Neural progenitor cell (in vitro differentiated cells): Measurements from ENCODE around the gene NSFL1C. TPM values are rescaled to one million over a fixed set of nuclear protein-coding genes. Genes with fewer than 3 reads are reported as not detected.

Experiments used
- DNase-seq: peaks from one replicate; pipeline ENCODE4 v3.0.0-alpha.2; 2016; ENCODE audit warnings: low spot score
- H2AFZ ChIP-seq: fragments of 200-600 bp; sonication (generic); replicated peaks from 2 replicates; pipeline ENCODE4 v1.6.1; 2016; ENCODE audit warnings: antibody characterized with exemption
- H3F3A ChIP-seq: fragments of 200-600 bp; sonication (generic); 2 replicates; pipeline ENCODE4 v1.6.1; 2016; ENCODE audit warnings: antibody characterized with exemption, low read depth
- H3K27ac ChIP-seq: fragments of 200-600 bp; sonication (generic); 2 replicates; pipeline ENCODE4 v1.5.1; 2016; ENCODE audit warnings: mild to moderate bottlenecking
- H3K27me3 ChIP-seq: fragments of 200-600 bp; sonication (generic); 2 replicates; pipeline ENCODE4 v1.6.1; 2016; ENCODE audit warnings: mild to moderate bottlenecking, moderate library complexity
- H3K36me3 ChIP-seq: fragments of 200-600 bp; sonication (generic); 2 replicates; pipeline ENCODE4 v1.5.1; 2016
- H3K4me1 ChIP-seq: fragments of 200-600 bp; sonication (generic); 2 replicates; pipeline ENCODE4 v1.6.1; 2016; ENCODE audit warnings: mixed run types
- H3K4me2 ChIP-seq: fragments of 200-600 bp; sonication (generic); 2 replicates; pipeline ENCODE4 v1.6.1; 2016
- H3K4me3 ChIP-seq: fragments of 200-600 bp; sonication (generic); 2 replicates; pipeline ENCODE4 v1.5.1; 2016
- H3K79me2 ChIP-seq: fragments of 200-600 bp; sonication (generic); 2 replicates; pipeline ENCODE4 v1.6.1; 2016; ENCODE audit warnings: low read depth
- H3K9ac ChIP-seq: fragments of 200-600 bp; sonication (generic); 2 replicates; pipeline ENCODE4 v1.6.1; 2016
- H3K9me3 ChIP-seq: fragments of 200-600 bp; sonication (generic); 2 replicates; pipeline ENCODE4 v1.5.1; 2016; ENCODE audit warnings: low read depth
- H4K20me1 ChIP-seq: fragments of 200-600 bp; sonication (generic); 2 replicates; pipeline ENCODE4 v1.6.1; 2016; ENCODE audit warnings: low read depth
- H3K27ac Mint-ChIP-seq: 3 replicates; pipeline ENCODE4 v1.8.0; 2021; ENCODE audit warnings: mixed read lengths
- H3K27me3 Mint-ChIP-seq: 2 replicates; pipeline ENCODE4 v1.8.0; 2022; ENCODE audit warnings: low read depth, mild to moderate bottlenecking, inconsistent platforms, moderate library complexity, mixed read lengths; ENCODE audit not compliant: insufficient read depth
- H3K36me3 Mint-ChIP-seq: 3 replicates; pipeline ENCODE4 v1.8.0; 2021; ENCODE audit warnings: mixed read lengths
- H3K4me1 Mint-ChIP-seq: 3 replicates; pipeline ENCODE4 v1.8.0; 2021; ENCODE audit warnings: mixed read lengths
- H3K4me3 Mint-ChIP-seq: 3 replicates; pipeline ENCODE4 v1.8.0; 2021; ENCODE audit warnings: mild to moderate bottlenecking, moderate library complexity, mixed read lengths
- H3K9me3 Mint-ChIP-seq: 3 replicates; pipeline ENCODE4 v1.8.0; 2020; ENCODE audit warnings: mixed read lengths
- CTCF ChIP-seq: fragments of 200-600 bp; sonication (generic); IDR thresholded peaks from 2 replicates; pipeline ENCODE4 v1.5.1; 2017; ENCODE audit warnings: antibody characterized with exemption, mild to moderate bottlenecking
- EZH2 ChIP-seq: fragments of 200-600 bp; sonication (generic); IDR thresholded peaks from 2 replicates; pipeline ENCODE4 v1.6.1; 2017; ENCODE audit warnings: antibody characterized with exemption, mild to moderate bottlenecking, moderate library complexity
- EZH2phosphoT487 ChIP-seq: fragments of 200-600 bp; sonication (generic); IDR thresholded peaks from 2 replicates; pipeline ENCODE4 v1.6.1; 2017; ENCODE audit warnings: antibody characterized with exemption
- total RNA-seq: library from RNA; depleted of rRNA; stranded (reverse); fragments of >200 nt; gene quantifications from 2 replicates; pipeline ENCODE4 v1.2.3, GENCODE V29; 2015; ENCODE audit warnings: low replicate concordance

Gene NSFL1C
- total RNA-seq, 1 donor from 2014 or later = 30.5 TPM

GRCh38 chr20:1484438-1485116, 17.9 kb upstream of the NSFL1C start:
- no peak overlapping the region for H3K4me3 Mint-ChIP-seq
- Histone ChIP-seq H3K4me3 (no peak overlapping the region), H3K36me3 (no peaks in the 10 kb centered on the region), H2AFZ (no peak overlapping the region), H3F3A (no peaks in the 10 kb centered on the region), H3K4me2 (no peak overlapping the region), H3K27me3 (peaks cover 43% of the 10 kb centered on the region), H4K20me1 (no peaks in the 10 kb centered on the region), H3K9ac (no peak overlapping the region), H3K9me3 (no peaks in the 10 kb centered on the region), H3K27ac (no peak overlapping the region), H3K4me1 (no peaks in the 10 kb centered on the region), H3K79me2 (no peaks in the 10 kb centered on the region)
- TF ChIP-seq EZH2phosphoT487 = no peak
- no peak for TF ChIP-seq EZH2
- TF ChIP-seq CTCF = no peak
- H3K4me1 Mint-ChIP-seq = no peaks in the 10 kb centered on the region
- no peak for DNase-seq
- no peaks in the 10 kb centered on the region for H3K9me3 Mint-ChIP-seq
- H3K27me3 Mint-ChIP-seq = peaks cover 5% of the 10 kb centered on the region
- no peaks in the 10 kb centered on the region for H3K36me3 Mint-ChIP-seq
- no peak overlapping the region for H3K27ac Mint-ChIP-seq

GRCh38 chr20:1479831-1480595, 13.4 kb upstream of the NSFL1C start:
- Mint-ChIP-seq H3K36me3 (no peaks in the 10 kb centered on the region), H3K4me3 (no peak overlapping the region), H3K9me3 (no peaks in the 10 kb centered on the region), H3K27ac (no peak overlapping the region), H3K27me3 (peaks cover 5% of the 10 kb centered on the region), H3K4me1 (no peaks in the 10 kb centered on the region)
- H2AFZ ChIP-seq = no peak overlapping the region
- H3K9me3 ChIP-seq = no peaks in the 10 kb centered on the region
- H3F3A ChIP-seq = no peaks in the 10 kb centered on the region
- no peak overlapping the region for H3K27ac ChIP-seq
- H3K4me2 ChIP-seq = no peak overlapping the region
- H3K36me3 ChIP-seq = no peaks in the 10 kb centered on the region
- TF ChIP-seq EZH2phosphoT487 (no peak), CTCF (no peak), EZH2 (no peak)
- no peak overlapping the region for H3K4me3 ChIP-seq
- no peak for DNase-seq
- no peak overlapping the region for H3K9ac ChIP-seq
- H3K27me3 ChIP-seq = peaks cover 15% of the 10 kb centered on the region
- no peaks in the 10 kb centered on the region for H4K20me1 ChIP-seq
- no peaks in the 10 kb centered on the region for H3K79me2 ChIP-seq
- no peaks in the 10 kb centered on the region for H3K4me1 ChIP-seq

- Histone ChIP-seq H3K27ac (no peak overlapping the region), H3K4me1 (no peaks in the 10 kb centered on the region), H3K9me3 (no peaks in the 10 kb centered on the region), H3F3A (no peaks in the 10 kb centered on the region), H3K27me3 (peaks cover 4% of the 10 kb centered on the region), H3K4me3 (no peak overlapping the region), H3K9ac (no peak overlapping the region), H3K79me2 (no peaks in the 10 kb centered on the region), H3K4me2 (no peak overlapping the region), H3K36me3 (no peaks in the 10 kb centered on the region), H4K20me1 (no peaks in the 10 kb centered on the region), H2AFZ (no peak overlapping the region)
- H3K36me3 Mint-ChIP-seq = no peaks in the 10 kb centered on the region
- H3K4me1 Mint-ChIP-seq = no peaks in the 10 kb centered on the region
- DNase-seq = no peak
- TF ChIP-seq EZH2phosphoT487 (no peak), EZH2 (no peak), CTCF (no peak)
- H3K9me3 Mint-ChIP-seq = no peaks in the 10 kb centered on the region
- peaks cover 5% of the 10 kb centered on the region for H3K27me3 Mint-ChIP-seq
- no peak overlapping the region for H3K27ac Mint-ChIP-seq
- no peak overlapping the region for H3K4me3 Mint-ChIP-seq
Measured at GRCh38 chr20:1478566-1478965, 11.9 kb upstream of the NSFL1C start.
